OCI-LY3 (cell line): ENCODE results near the gene CNDP1.

Source experiments
- CTCF ChIP-seq: fragments of 200-600, 300-600 bp; sonication (generic); IDR thresholded peaks from 2 replicates; pipeline ENCODE4 v1.5.1; 2014; ENCODE audit warnings: antibody characterized with exemption, low read length, low read depth
- EZH2phosphoT487 ChIP-seq: fragments of 200-600 bp; shearing (Covaris generic); IDR thresholded peaks from 2 replicates; pipeline ENCODE4 v1.6.1; 2018; ENCODE audit warnings: antibody characterized with exemption, mixed run types, low read depth

GRCh38 chr18:74510770-74511095, 23.6 kb upstream of the CNDP1 start:
- no peak for TF ChIP-seq CTCF
- TF ChIP-seq EZH2phosphoT487, result no peak
